B cell (primary cell): ENCODE results near the gene EPHB4. TPM values are rescaled to one million over a fixed set of nuclear protein-coding genes. Genes with fewer than 3 reads are reported as not detected.

Experiments used
- ATAC-seq: fragments of 200-7000 bp; cut with Tn5 transposase; one replicate; pipeline ENCODE4 v1.10.0; 2021; ENCODE audit warnings: low read depth, mild to moderate bottlenecking, moderate number of reproducible peaks, moderate library complexity
- CTCF ChIA-PET: fragments of 350-600 bp; sonication (Branson Sonifier 250); formaldehyde crosslinking; loops from one replicate; lab custom pipeline; 2021; ENCODE audit warnings: antibody characterized with exemption, inconsistent platforms; lab: Charles Lee
- POLR2A ChIA-PET: fragments of 350-600 bp; sonication (Branson Sonifier 250); formaldehyde crosslinking; loops from one replicate; lab custom pipeline; 2021; ENCODE audit warnings: antibody characterized with exemption; lab: Charles Lee
- DNase-seq: peaks from one replicate; pipeline ENCODE4 v3.0.0; 2013
- H2AFZ ChIP-seq: 2 replicates; pipeline ENCODE4 v1.6.1; 2012; ENCODE audit warnings: mild to moderate bottlenecking, low read depth, low read length; ENCODE audit not compliant: insufficient read depth, poor library complexity, severe bottlenecking
- H3K27ac ChIP-seq, 2 donors: 1 replicate in 1 of 2; 2 replicates in 1 of 2; pipeline ENCODE4 v1.5.1; 2012 to 2013; ENCODE audit warnings: low read length in 2 of 2, mild to moderate bottlenecking in 2 of 2, moderate library complexity in 1 of 2
- H3K27me3 ChIP-seq, 4 experiments: fragments of 200-600 bp in 1 of 4; sonication (generic) in 1 of 4; replicated peaks in 1 of 4; 1 replicate in 2 of 4; 2 replicates in 2 of 4; pipeline versions ENCODE4 v1.6.1 to v1.7.0; 2013 to 2016; ENCODE audit warnings: low read length in 3 of 4, mild to moderate bottlenecking in 2 of 4, mixed read lengths in 1 of 4, moderate library complexity in 1 of 4; ENCODE audit not compliant: insufficient read depth in 4 of 4, control insufficient read depth in 3 of 4; ENCODE audit errors: control extremely low read depth in 1 of 4
- H3K36me3 ChIP-seq, 2 experiments: replicated peaks in 1 of 2; 1 replicate in 1 of 2; 2 replicates in 1 of 2; pipeline versions ENCODE4 v1.6.1 to v1.7.1; 2013; ENCODE audit warnings: low read length in 1 of 2; ENCODE audit not compliant: insufficient read depth in 2 of 2, control insufficient read depth in 1 of 2; ENCODE audit errors: control extremely low read depth in 1 of 2, extremely low read depth in 1 of 2
- H3K4me1 ChIP-seq, 2 donors: fragments of 200-600 bp in 1 of 2; sonication (generic) in 1 of 2; 1 replicate in 1 of 2; 2 replicates in 1 of 2; pipeline versions ENCODE4 v1.5.1 to v1.6.1; 2013 to 2017; ENCODE audit warnings: low read length in 2 of 2; ENCODE audit not compliant: control insufficient read depth in 2 of 2, insufficient read depth in 2 of 2
- H3K4me2 ChIP-seq: replicated peaks from 2 replicates; pipeline ENCODE3; 2012; ENCODE audit warnings: mild to moderate bottlenecking, low read depth, low read length; ENCODE audit not compliant: poor library complexity, severe bottlenecking
- H3K4me3 ChIP-seq, 5 experiments: fragments of 200-600 bp in 1 of 5; sonication (generic) in 1 of 5; 1 replicate in 3 of 5; 2 replicates in 2 of 5; pipeline versions ENCODE4 v1.5.1 to v1.7.0; 2011 to 2016; ENCODE audit warnings: low read length in 4 of 5, mild to moderate bottlenecking in 4 of 5, low read depth in 2 of 5, control low read depth in 1 of 5, moderate library complexity in 1 of 5; ENCODE audit not compliant: insufficient read depth in 1 of 5; ENCODE audit errors: control extremely low read depth in 1 of 5, extremely low read depth in 1 of 5
- H3K79me2 ChIP-seq: fragments of 200-600 bp; sonication (generic); one replicate; pipeline ENCODE4 v1.6.0; 2016; ENCODE audit warnings: low read length; ENCODE audit not compliant: control insufficient read depth, insufficient read depth
- H3K9ac ChIP-seq: fragments of 200-600 bp; sonication (generic); 2 replicates; pipeline ENCODE4 v1.6.1; 2017; ENCODE audit warnings: mild to moderate bottlenecking, low read length, moderate library complexity
- H3K9me3 ChIP-seq, 3 donors: one replicate each; pipeline versions ENCODE4 v1.6.1 to v1.7.1; 2013; ENCODE audit warnings: low read length in 2 of 3; ENCODE audit not compliant: control insufficient read depth in 2 of 3, insufficient read depth in 1 of 3; ENCODE audit errors: control extremely low read depth in 1 of 3
- H4K20me1 ChIP-seq: 2 replicates; pipeline ENCODE4 v1.6.0; 2012; ENCODE audit warnings: mild to moderate bottlenecking, low read length; ENCODE audit not compliant: insufficient read depth, control insufficient read depth, poor library complexity, severe bottlenecking
- H3K27ac Mint-ChIP-seq: one replicate; pipeline ENCODE4 v1.8.0; 2021; ENCODE audit warnings: mixed read lengths
- H3K27me3 Mint-ChIP-seq: one replicate; pipeline ENCODE4 v1.8.0; 2021; ENCODE audit warnings: mixed read lengths
- H3K4me1 Mint-ChIP-seq: one replicate; pipeline ENCODE4 v1.8.0; 2021; ENCODE audit warnings: mixed read lengths
- H3K4me3 Mint-ChIP-seq: one replicate; pipeline ENCODE4 v1.8.0; 2021; ENCODE audit warnings: mixed read lengths
- H3K9me3 Mint-ChIP-seq: one replicate; pipeline ENCODE4 v1.8.0; 2022; ENCODE audit warnings: mixed read lengths; ENCODE audit not compliant: insufficient read depth
- EZH2 ChIP-seq: IDR thresholded peaks from 2 replicates; pipeline ENCODE4 v1.6.1; 2012; ENCODE audit warnings: borderline replicate concordance, low read depth, mild to moderate bottlenecking, moderate library complexity, low read length; ENCODE audit not compliant: insufficient read depth, poor library complexity, severe bottlenecking
- WGBS: methylation state at CpG from one replicate; pipeline ENCODE4 v1.1.5; 2013; ENCODE audit warnings: missing lambda C conversion rate; ENCODE audit not compliant: insufficient coverage; 5-methylcytosine and 5-hydroxymethylcytosine counted together
- intact Hi-C: fragments of 100-400 bp; cut with micrococcal nuclease; formaldehyde crosslinking; loops from one replicate; pipeline ENCODE4 v1.10.0; 2022
- polyA plus RNA-seq: library from polyadenylated mRNA; depleted of rRNA; stranded (reverse); fragments of >200 nt; gene quantifications from 2 replicates; pipeline ENCODE4 v1.2.3, GENCODE V29; 2012
- total RNA-seq, 2 donors: library from RNA; stranded (reverse); fragments of 120-200 nt in 1 of 2; gene quantifications; 1 replicate in 1 of 2; 2 replicates in 1 of 2; pipeline versions ENCODE4 v1.2.3 to v1.2.4, GENCODE V29; 2013 to 2022
- TF ChIP-seq, protein P1 (sequence below): fragments of 200-600 bp; IDR thresholded peaks from one replicate; pipeline ENCODE4 v1.8.0; 2022; ENCODE audit warnings: antibody characterized with exemption, mild to moderate bottlenecking

EPHB4 gene
- total and polyA plus RNA-seq, 2 donors (not counting 1 experiment from before 2014, with no cell fraction given): 3.9 to 12.0 TPM

DNA sequence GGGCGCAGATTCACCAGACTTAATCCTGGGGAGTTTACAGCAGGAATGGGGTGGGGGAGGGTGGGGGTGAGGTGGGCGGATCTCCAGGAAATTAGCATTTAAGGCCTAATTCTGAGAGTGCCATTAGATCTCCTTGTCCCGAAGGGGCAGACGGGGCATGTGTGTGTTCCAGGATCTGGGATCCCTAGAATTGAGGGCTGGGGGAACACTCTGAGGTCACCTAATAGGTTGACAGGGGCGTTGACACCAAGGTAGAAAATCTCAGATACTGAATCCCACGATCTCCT lies 9.4 kb upstream of the EPHB4 start:
- H3K27ac Mint-ChIP-seq: peak overlapping the region; percentile 86
- no peaks in the 10 kb centered on the region for H4K20me1 ChIP-seq
- peak overlapping the region; percentile 68 for H3K9ac ChIP-seq
- H3K4me1 Mint-ChIP-seq: peaks cover 14% of the 10 kb centered on the region
- peak overlapping the region; percentile 25 to 75 (median 61) for H3K4me3 ChIP-seq
- H3K27me3 ChIP-seq: no peaks in the 10 kb centered on the region
- CTCF ChIA-PET: interaction anchor here (2.0 kb wide), 1 partner anchor 16 kb away, joined by 6 read pairs; the partner anchor contains the start of gene SLC12A9
- intact Hi-C loops: loop anchor here (1.0 to 2.0 kb wide), 4 partner anchors 16 to 131 kb away; partner anchors contain the start of genes SLC12A9 and SRRT
- 80% methylated on average over 2 of the region's 6 CpGs for WGBS
- H2AFZ ChIP-seq: peak overlapping the region; percentile 87
- ATAC-seq (peak; percentile 5), DNase-seq (no peak)
- H3K9me3 ChIP-seq: no peaks in the 10 kb centered on the region
- no peaks in the 10 kb centered on the region for H3K36me3 ChIP-seq
- peaks cover 3 to 17% of the 10 kb centered on the region in 2 donors for H3K4me1 ChIP-seq
- peak overlapping the region in 1 of 2 donors; percentile 41 for H3K27ac ChIP-seq
- H3K27me3 Mint-ChIP-seq: no peaks in the 10 kb centered on the region
- H3K9me3 Mint-ChIP-seq: no peaks in the 10 kb centered on the region
- no peaks in the 10 kb centered on the region for H3K79me2 ChIP-seq
- H3K4me3 Mint-ChIP-seq: peak overlapping the region; percentile 88
- peak overlapping the region; percentile 77 for H3K4me2 ChIP-seq
- POLR2A ChIA-PET: no interaction called here
- TF ChIP-seq, protein P1, sequence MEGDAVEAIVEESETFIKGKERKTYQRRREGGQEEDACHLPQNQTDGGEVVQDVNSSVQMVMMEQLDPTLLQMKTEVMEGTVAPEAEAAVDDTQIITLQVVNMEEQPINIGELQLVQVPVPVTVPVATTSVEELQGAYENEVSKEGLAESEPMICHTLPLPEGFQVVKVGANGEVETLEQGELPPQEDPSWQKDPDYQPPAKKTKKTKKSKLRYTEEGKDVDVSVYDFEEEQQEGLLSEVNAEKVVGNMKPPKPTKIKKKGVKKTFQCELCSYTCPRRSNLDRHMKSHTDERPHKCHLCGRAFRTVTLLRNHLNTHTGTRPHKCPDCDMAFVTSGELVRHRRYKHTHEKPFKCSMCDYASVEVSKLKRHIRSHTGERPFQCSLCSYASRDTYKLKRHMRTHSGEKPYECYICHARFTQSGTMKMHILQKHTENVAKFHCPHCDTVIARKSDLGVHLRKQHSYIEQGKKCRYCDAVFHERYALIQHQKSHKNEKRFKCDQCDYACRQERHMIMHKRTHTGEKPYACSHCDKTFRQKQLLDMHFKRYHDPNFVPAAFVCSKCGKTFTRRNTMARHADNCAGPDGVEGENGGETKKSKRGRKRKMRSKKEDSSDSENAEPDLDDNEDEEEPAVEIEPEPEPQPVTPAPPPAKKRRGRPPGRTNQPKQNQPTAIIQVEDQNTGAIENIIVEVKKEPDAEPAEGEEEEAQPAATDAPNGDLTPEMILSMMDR: no peak
- no peak for TF ChIP-seq EZH2

DNA sequence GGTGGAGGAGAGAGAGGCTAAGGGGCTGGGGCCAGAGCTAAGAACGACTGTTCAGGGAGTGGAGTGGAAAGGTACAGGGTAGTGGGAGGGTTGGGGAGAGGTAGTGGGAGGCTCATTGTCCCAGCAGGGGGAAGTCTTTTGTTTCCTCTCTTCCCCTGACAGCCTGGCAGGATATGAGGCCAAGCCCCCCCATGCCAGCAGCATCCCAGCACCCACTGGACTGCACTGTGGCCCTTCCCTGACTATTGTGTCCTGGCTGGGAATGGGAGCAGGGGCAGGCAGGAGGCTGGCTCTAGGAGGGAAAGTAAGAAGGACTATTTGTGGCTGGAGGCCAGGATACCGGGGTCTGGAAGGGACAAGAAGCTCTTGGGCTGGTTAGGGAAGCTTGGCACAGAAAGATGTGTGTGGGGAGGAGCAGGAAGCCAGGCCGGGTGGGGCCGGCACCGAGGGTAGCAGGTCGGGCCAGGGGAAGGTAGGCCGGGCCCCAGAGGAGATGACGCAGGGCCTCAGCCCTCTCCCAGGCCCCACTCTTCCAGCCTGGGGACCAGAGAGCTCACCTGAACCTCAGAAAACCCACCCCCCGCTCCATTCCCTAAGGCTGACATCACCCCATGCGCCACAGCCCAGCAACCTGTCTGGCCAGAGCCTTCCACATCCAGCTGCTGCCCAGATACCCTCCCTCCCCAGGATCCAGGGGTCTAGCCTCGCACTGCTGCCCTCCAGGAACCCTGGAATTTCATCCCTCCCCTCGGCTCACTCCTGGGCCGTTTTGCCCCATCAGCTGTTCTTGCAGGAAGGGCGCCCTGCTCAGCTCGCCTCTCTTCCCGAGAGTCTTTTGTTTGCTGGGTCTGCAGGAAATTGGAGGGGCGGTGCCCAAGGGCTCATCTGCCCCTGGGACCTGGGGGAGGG lies 8.8 kb upstream of the EPHB4 start:
- H3K9me3 Mint-ChIP-seq: no peaks in the 10 kb centered on the region
- TF ChIP-seq, protein P1: no peak
- TF ChIP-seq EZH2: no peak
- peaks cover 14% of the 10 kb centered on the region for H3K4me1 Mint-ChIP-seq
- 27% methylated on average over 14 of the region's 17 CpGs for WGBS
- Histone ChIP-seq H3K27me3 (no peaks in the 10 kb centered on the region), H3K9ac (no peak overlapping the region), H3K27ac (no peak overlapping the region), H2AFZ (peak overlapping the region; percentile 75), H3K4me2 (peak overlapping the region; percentile 77), H3K79me2 (no peaks in the 10 kb centered on the region), H4K20me1 (no peaks in the 10 kb centered on the region), H3K9me3 (no peaks in the 10 kb centered on the region), H3K4me1 (peaks cover 3 to 17% of the 10 kb centered on the region in 2 donors), H3K4me3 (no peak overlapping the region), H3K36me3 (no peaks in the 10 kb centered on the region)
- ChIA-PET CTCF (interaction anchor here (0.7 to 2.0 kb wide), 3 partner anchors 16 to 1283 kb away, joined by 3 to 6 read pairs (median 4); partner anchors contain the start of gene SLC12A9), POLR2A (interaction anchor here (0.7 kb wide), 1 partner anchor 20 kb away, joined by 3 read pairs; no protein-coding TSS in a partner anchor)
- peak overlapping the region; percentile 44 for H3K4me3 Mint-ChIP-seq
- no peak for DNase-seq
- no peaks in the 10 kb centered on the region for H3K27me3 Mint-ChIP-seq
- intact Hi-C loops: loop anchor here (2.0 kb wide), 1 partner anchor 39 kb away; the partner anchor contains the start of gene SRRT
- no peak for ATAC-seq
- H3K27ac Mint-ChIP-seq: peak overlapping the region; percentile 71
